GM23338 (cell line): ENCODE measurements around the gene LRRC47. TPM values are rescaled to one million over a fixed set of nuclear protein-coding genes. Genes with fewer than 3 reads are reported as not detected.

Source experiments
- ATAC-seq: fragments of 200-7000 bp; cut with Tn5 transposase; 3 replicates; pipeline ENCODE4 v1.9.1; 2020
- DNase-seq: peaks from one replicate; pipeline ENCODE4 v3.0.0-alpha.2; 2015; ENCODE audit warnings: low spot score
- H2AFZ ChIP-seq: fragments of 200-600 bp; sonication (generic); 2 replicates; pipeline ENCODE4 v1.8.0; 2016; ENCODE audit warnings: antibody characterized with exemption, mild to moderate bottlenecking, moderate library complexity
- H3F3A ChIP-seq: fragments of 200-600 bp; sonication (generic); replicated peaks from 2 replicates; pipeline ENCODE4 v1.8.0; 2017; ENCODE audit warnings: antibody characterized with exemption, mixed run types, low read depth
- H3K27ac ChIP-seq: fragments of 200-600 bp; sonication (generic); 2 replicates; pipeline ENCODE4 v1.6.1; 2016; ENCODE audit warnings: low read depth
- H3K27me3 ChIP-seq: fragments of 200-600 bp; sonication (generic); 2 replicates; pipeline ENCODE4 v1.8.0; 2016; ENCODE audit warnings: mild to moderate bottlenecking, mixed run types, moderate library complexity; ENCODE audit not compliant: insufficient read depth
- H3K36me3 ChIP-seq: fragments of 200-600 bp; sonication (generic); 2 replicates; pipeline ENCODE4 v1.8.0; 2016; ENCODE audit warnings: mild to moderate bottlenecking; ENCODE audit not compliant: insufficient read depth
- H3K4me1 ChIP-seq: fragments of 200-600 bp; sonication (generic); 2 replicates; pipeline ENCODE4 v1.8.0; 2016; ENCODE audit warnings: mild to moderate bottlenecking, moderate library complexity; ENCODE audit not compliant: insufficient read depth
- H3K4me2 ChIP-seq: fragments of 200-600 bp; sonication (generic); 2 replicates; pipeline ENCODE4 v1.7.1; 2017; ENCODE audit warnings: mixed run types
- H3K4me3 ChIP-seq: fragments of 200-600 bp; sonication (generic); 2 replicates; pipeline ENCODE4 v1.6.1; 2016; ENCODE audit warnings: mixed run types
- H3K79me2 ChIP-seq: fragments of 200-600 bp; sonication (generic); replicated peaks from 2 replicates; pipeline ENCODE4 v1.8.0; 2017; ENCODE audit warnings: mild to moderate bottlenecking; ENCODE audit not compliant: insufficient read depth
- H3K9me2 ChIP-seq: fragments of 200-600 bp; sonication (generic); 2 replicates; pipeline ENCODE4 v1.8.0; 2017; ENCODE audit not compliant: insufficient read depth
- H4K20me1 ChIP-seq: fragments of 200-600 bp; sonication (generic); replicated peaks from 2 replicates; pipeline ENCODE4 v1.8.0; 2017; ENCODE audit warnings: mild to moderate bottlenecking; ENCODE audit not compliant: insufficient read depth
- H3K27ac Mint-ChIP-seq: 2 replicates; pipeline ENCODE4 v1.8.0; 2020; ENCODE audit warnings: inconsistent platforms, mild to moderate bottlenecking, moderate library complexity, mixed read lengths
- H3K27me3 Mint-ChIP-seq: 3 replicates; pipeline ENCODE4 v1.8.0; 2022; ENCODE audit warnings: low read depth, mild to moderate bottlenecking, moderate library complexity, mixed read lengths, inconsistent platforms; ENCODE audit not compliant: insufficient read depth, poor library complexity
- H3K36me3 Mint-ChIP-seq: 3 replicates; pipeline ENCODE4 v1.8.0; 2021; ENCODE audit warnings: low read depth, mild to moderate bottlenecking, inconsistent platforms, moderate library complexity, mixed read lengths
- H3K4me1 Mint-ChIP-seq: 3 replicates; pipeline ENCODE4 v1.8.0; 2020; ENCODE audit warnings: mild to moderate bottlenecking, inconsistent platforms, mixed read lengths
- H3K4me3 Mint-ChIP-seq: 3 replicates; pipeline ENCODE4 v1.8.0; 2021; ENCODE audit warnings: moderate library complexity, mild to moderate bottlenecking, inconsistent platforms, mixed read lengths
- H3K9me3 Mint-ChIP-seq: 3 replicates; pipeline ENCODE4 v1.8.0; 2020; ENCODE audit warnings: moderate library complexity, mild to moderate bottlenecking, inconsistent platforms, mixed read lengths
- CREB1 ChIP-seq: fragments of 250-450 bp; sonication (Bioruptor Pico); IDR thresholded peaks from 2 replicates; pipeline ENCODE4 v1.5.0; 2020; ENCODE audit warnings: low read depth, mild to moderate bottlenecking, moderate library complexity
- CTCF ChIP-seq, 2 experiments: fragments of 200-600 bp in 1 of 2; sonication (generic) in 1 of 2; conservative IDR thresholded peaks; 2 replicates each; pipeline versions ENCODE4 v1.5.1 to v1.6.1; 2016 to 2017; ENCODE audit warnings: antibody characterized with exemption in 2 of 2, low read depth in 2 of 2, mild to moderate bottlenecking in 2 of 2, moderate library complexity in 1 of 2
- ETS1 ChIP-seq: IDR thresholded peaks from 2 replicates; pipeline ENCODE4 v1.6.1; 2016; ENCODE audit warnings: antibody characterized with exemption
- EZH2 ChIP-seq: fragments of 200-600 bp; sonication (generic); IDR thresholded peaks from one replicate; pipeline ENCODE4 v1.8.0; 2017; ENCODE audit warnings: antibody characterized with exemption, mild to moderate bottlenecking, low read depth; ENCODE audit not compliant: unreplicated experiment
- EZH2phosphoT487 ChIP-seq: fragments of 200-600 bp; sonication (generic); IDR thresholded peaks from one replicate; pipeline ENCODE4 v1.8.1; 2018; ENCODE audit warnings: antibody characterized with exemption; ENCODE audit not compliant: unreplicated experiment
- JUNB ChIP-seq: IDR thresholded peaks from one replicate; pipeline ENCODE4 v1.6.1; 2016; ENCODE audit warnings: antibody characterized with exemption; ENCODE audit not compliant: unreplicated experiment
- POLR2AphosphoS5 ChIP-seq: IDR thresholded peaks from 2 replicates; pipeline ENCODE4 v1.6.1; 2016; ENCODE audit warnings: antibody characterized with exemption, low read depth
- STAT1 ChIP-seq: IDR thresholded peaks from one replicate; pipeline ENCODE4 v1.6.1; 2016; ENCODE audit warnings: antibody characterized with exemption; ENCODE audit not compliant: unreplicated experiment
- ZNF114 ChIP-seq: fragments of 250-450 bp; sonication (Bioruptor Pico); IDR thresholded peaks from 2 replicates; pipeline ENCODE4 v1.5.0; 2020; ENCODE audit warnings: mild to moderate bottlenecking, moderate library complexity
- ZNF331 ChIP-seq: fragments of 250-450 bp; sonication (Bioruptor Pico); IDR thresholded peaks from 2 replicates; pipeline ENCODE4 v1.5.0; 2020; ENCODE audit warnings: low read depth, mild to moderate bottlenecking, moderate library complexity
- polyA plus RNA-seq: library from polyadenylated mRNA; unstranded; fragments of >200 nt; fragmentation: Nextera tagmentation; extraction: Ambion mirVana; gene quantifications from 2 replicates; pipeline ENCODE4 v1.2.1, GENCODE V29; 2016
- total RNA-seq: library from RNA; depleted of rRNA; stranded (reverse); fragments of >200 nt; shearing (Covaris generic); gene quantifications from 2 replicates; pipeline ENCODE4 v1.2.3, GENCODE V29; 2014
- TF ChIP-seq, protein P1 (sequence below): IDR thresholded peaks from one replicate; pipeline ENCODE4 v1.6.1; 2018; ENCODE audit warnings: antibody characterized with exemption; ENCODE audit not compliant: unreplicated experiment

Gene LRRC47
- total and polyA plus RNA-seq, 2 experiments from 2014 or later, result 15.8 to 76.8 TPM

- TF ChIP-seq ETS1 (no peak), ZNF114 (CRISPR knock-in tag) (no peak), EZH2 (no peak), STAT1 (no peak)
Observed at GRCh38 chr1:3747903-3748302, 48.4 kb downstream of the LRRC47 start (continued).

DNA sequence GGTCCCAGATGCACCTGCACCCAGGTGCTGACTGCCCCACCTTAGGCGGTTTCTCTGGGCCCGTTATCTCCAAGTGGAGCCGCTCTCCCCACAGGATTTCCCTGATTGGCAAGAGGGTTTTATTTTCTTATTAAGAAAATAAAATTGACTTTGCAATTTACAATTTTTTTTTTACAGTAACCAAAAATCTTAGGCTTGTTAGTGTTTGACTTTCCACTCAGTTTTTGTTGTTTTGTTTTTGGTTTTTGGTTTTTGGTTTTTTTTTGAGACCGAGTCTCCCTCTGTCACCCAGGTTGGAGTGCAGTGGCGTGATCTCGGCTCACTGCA lies 48.8 kb downstream of the LRRC47 start:
- Mint-ChIP-seq H3K36me3 (peaks cover 21% of the 10 kb centered on the region), H3K4me1 (peaks cover 28% of the 10 kb centered on the region), H3K27ac (no peak overlapping the region), H3K4me3 (peak overlapping the region; percentile 56), H3K9me3 (no peaks in the 10 kb centered on the region), H3K27me3 (peaks cover 20% of the 10 kb centered on the region)
- H3K9me2 ChIP-seq, result no peaks in the 10 kb centered on the region
- H3K4me2 ChIP-seq, result peak overlapping the region; percentile 94; the same call in 1 of the 2 replicates
- TF ChIP-seq ZNF331 (CRISPR knock-in tag), result no peak
- no peak for TF ChIP-seq CTCF (conservative IDR thresholded peaks at IDR 0.05; ENCODE audit: low read depth in 2 of 2)
- no peak for TF ChIP-seq JUNB
- TF ChIP-seq EZH2phosphoT487, result no peak
- TF ChIP-seq, protein P1, sequence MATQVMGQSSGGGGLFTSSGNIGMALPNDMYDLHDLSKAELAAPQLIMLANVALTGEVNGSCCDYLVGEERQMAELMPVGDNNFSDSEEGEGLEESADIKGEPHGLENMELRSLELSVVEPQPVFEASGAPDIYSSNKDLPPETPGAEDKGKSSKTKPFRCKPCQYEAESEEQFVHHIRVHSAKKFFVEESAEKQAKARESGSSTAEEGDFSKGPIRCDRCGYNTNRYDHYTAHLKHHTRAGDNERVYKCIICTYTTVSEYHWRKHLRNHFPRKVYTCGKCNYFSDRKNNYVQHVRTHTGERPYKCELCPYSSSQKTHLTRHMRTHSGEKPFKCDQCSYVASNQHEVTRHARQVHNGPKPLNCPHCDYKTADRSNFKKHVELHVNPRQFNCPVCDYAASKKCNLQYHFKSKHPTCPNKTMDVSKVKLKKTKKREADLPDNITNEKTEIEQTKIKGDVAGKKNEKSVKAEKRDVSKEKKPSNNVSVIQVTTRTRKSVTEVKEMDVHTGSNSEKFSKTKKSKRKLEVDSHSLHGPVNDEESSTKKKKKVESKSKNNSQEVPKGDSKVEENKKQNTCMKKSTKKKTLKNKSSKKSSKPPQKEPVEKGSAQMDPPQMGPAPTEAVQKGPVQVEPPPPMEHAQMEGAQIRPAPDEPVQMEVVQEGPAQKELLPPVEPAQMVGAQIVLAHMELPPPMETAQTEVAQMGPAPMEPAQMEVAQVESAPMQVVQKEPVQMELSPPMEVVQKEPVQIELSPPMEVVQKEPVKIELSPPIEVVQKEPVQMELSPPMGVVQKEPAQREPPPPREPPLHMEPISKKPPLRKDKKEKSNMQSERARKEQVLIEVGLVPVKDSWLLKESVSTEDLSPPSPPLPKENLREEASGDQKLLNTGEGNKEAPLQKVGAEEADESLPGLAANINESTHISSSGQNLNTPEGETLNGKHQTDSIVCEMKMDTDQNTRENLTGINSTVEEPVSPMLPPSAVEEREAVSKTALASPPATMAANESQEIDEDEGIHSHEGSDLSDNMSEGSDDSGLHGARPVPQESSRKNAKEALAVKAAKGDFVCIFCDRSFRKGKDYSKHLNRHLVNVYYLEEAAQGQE, result no peak
- no peak for TF ChIP-seq CREB1
- no peak for TF ChIP-seq STAT1
- no peak for TF ChIP-seq POLR2AphosphoS5
- TF ChIP-seq EZH2, result no peak
- no peaks in the 10 kb centered on the region for H3K36me3 ChIP-seq
- H3K27ac ChIP-seq, result no peak overlapping the region
- H3K4me1 ChIP-seq, result peaks cover 13% of the 10 kb centered on the region; the same call in 1 of the 2 replicates
- no peak overlapping the region for H2AFZ ChIP-seq
- DNase-seq (no peak), ATAC-seq (no peak)
- peaks cover 34% of the 10 kb centered on the region for H3K79me2 ChIP-seq
- no peak overlapping the region for H3K4me3 ChIP-seq
- H4K20me1 ChIP-seq, result peaks cover 12% of the 10 kb centered on the region
- H3F3A ChIP-seq, result 0 out of 2 replicates have a peak, but pooled peaks cover 8% of the 10 kb centered on the region
- H3K27me3 ChIP-seq, result no peaks in the 10 kb centered on the region
